Ovary (tissue), 3 donors: Measurements from ENCODE around the gene COPS4.
"Not testable (repeated sequence)": the region's sequence is repeated elsewhere in the genome, so short reads cannot be mapped to it uniquely, and the experiment has no call there.

Source experiments
- POLR2A ChIP-seq: fragments of 450-650 bp; IDR thresholded peaks from one replicate; pipeline ENCODE4 v1.6.1; 2017; ENCODE audit warnings: antibody characterized with exemption, mild to moderate bottlenecking, moderate library complexity
- TF ChIP-seq, protein P1 (sequence below), 3 donors: fragments of 450-650 bp in 2 of 3; fragments of 200-600 bp in 1 of 3; IDR thresholded peaks; one replicate each; pipeline versions ENCODE4 v1.5.1 to v1.8.0; 2016 to 2022; ENCODE audit warnings: antibody characterized with exemption in 3 of 3, mild to moderate bottlenecking in 1 of 3
- donor health status: DM: no; HTN: no; CAD: no.

DNA sequence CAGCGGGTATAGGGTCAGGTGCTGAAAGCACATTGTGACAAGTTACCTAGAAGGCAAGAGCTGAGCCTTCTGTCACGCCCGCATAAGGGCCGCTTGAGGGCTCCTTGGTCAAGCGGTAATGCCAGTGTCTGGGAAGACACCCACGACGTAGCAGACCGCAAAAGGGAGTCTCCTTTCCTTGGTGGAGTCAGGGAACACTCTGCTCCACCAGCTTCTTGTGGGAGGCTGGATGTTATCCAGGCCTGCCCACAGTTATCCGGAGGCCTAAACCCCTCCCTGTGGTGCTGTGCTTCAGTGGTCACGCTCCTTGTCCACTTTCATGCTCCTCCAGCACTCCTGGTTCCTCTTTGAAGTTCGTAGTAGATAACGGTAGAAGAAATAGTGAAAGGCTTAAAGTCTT is 50.0 kb downstream of the COPS4 start:
- TF ChIP-seq, protein P1, sequence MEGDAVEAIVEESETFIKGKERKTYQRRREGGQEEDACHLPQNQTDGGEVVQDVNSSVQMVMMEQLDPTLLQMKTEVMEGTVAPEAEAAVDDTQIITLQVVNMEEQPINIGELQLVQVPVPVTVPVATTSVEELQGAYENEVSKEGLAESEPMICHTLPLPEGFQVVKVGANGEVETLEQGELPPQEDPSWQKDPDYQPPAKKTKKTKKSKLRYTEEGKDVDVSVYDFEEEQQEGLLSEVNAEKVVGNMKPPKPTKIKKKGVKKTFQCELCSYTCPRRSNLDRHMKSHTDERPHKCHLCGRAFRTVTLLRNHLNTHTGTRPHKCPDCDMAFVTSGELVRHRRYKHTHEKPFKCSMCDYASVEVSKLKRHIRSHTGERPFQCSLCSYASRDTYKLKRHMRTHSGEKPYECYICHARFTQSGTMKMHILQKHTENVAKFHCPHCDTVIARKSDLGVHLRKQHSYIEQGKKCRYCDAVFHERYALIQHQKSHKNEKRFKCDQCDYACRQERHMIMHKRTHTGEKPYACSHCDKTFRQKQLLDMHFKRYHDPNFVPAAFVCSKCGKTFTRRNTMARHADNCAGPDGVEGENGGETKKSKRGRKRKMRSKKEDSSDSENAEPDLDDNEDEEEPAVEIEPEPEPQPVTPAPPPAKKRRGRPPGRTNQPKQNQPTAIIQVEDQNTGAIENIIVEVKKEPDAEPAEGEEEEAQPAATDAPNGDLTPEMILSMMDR (IDR thresholded peaks at IDR 0.05): not testable (repeated sequence)
- TF ChIP-seq POLR2A: not testable (repeated sequence)
